HUES6 (cell line): ENCODE results near the gene LURAP1L.

Experiments used
- H3K27ac ChIP-seq: 2 replicates; pipeline ENCODE4 v1.7.0; 2013; ENCODE audit warnings: low read depth, mild to moderate bottlenecking, low read length, inconsistent platforms
- H3K27me3 ChIP-seq: 2 replicates; pipeline ENCODE4 v1.6.1; 2013; ENCODE audit warnings: low read length; ENCODE audit not compliant: control insufficient read depth, insufficient read depth
- H3K36me3 ChIP-seq: 2 replicates; pipeline ENCODE4 v1.6.1; 2013; ENCODE audit warnings: low read length; ENCODE audit not compliant: control insufficient read depth, insufficient read depth
- H3K4me1 ChIP-seq: 2 replicates; pipeline ENCODE4 v1.6.1; 2013; ENCODE audit warnings: low read length; ENCODE audit not compliant: control insufficient read depth, insufficient read depth
- H3K4me3 ChIP-seq: 2 replicates; pipeline ENCODE4 v1.5.1; 2013; ENCODE audit warnings: low read depth, low read length
- H3K9ac ChIP-seq: one replicate; pipeline ENCODE4 v1.6.1; 2013; ENCODE audit warnings: mild to moderate bottlenecking, low read length
- H3K9me3 ChIP-seq: 2 replicates; pipeline ENCODE4 v1.6.1; 2013; ENCODE audit warnings: low read depth, low read length; ENCODE audit not compliant: control insufficient read depth, insufficient read depth

The LURAP1L gene

GRCh38 chr9:12796601-12797000, 21.8 kb downstream of the LURAP1L start:
- Histone ChIP-seq H3K9me3 (no peaks in the 10 kb centered on the region), H3K27ac (no peak overlapping the region), H3K9ac (no peak overlapping the region), H3K36me3 (no peaks in the 10 kb centered on the region), H3K4me1 (no peaks in the 10 kb centered on the region), H3K4me3 (no peak overlapping the region), H3K27me3 (no peaks in the 10 kb centered on the region)

- Histone ChIP-seq H3K4me1 (no peaks in the 10 kb centered on the region), H3K27me3 (no peaks in the 10 kb centered on the region), H3K4me3 (no peak overlapping the region), H3K36me3 (no peaks in the 10 kb centered on the region), H3K9ac (no peak overlapping the region), H3K9me3 (no peaks in the 10 kb centered on the region), H3K27ac (no peak overlapping the region)
Observed at GRCh38 chr9:12797037-12797436, 22.2 kb downstream of the LURAP1L start.

DNA sequence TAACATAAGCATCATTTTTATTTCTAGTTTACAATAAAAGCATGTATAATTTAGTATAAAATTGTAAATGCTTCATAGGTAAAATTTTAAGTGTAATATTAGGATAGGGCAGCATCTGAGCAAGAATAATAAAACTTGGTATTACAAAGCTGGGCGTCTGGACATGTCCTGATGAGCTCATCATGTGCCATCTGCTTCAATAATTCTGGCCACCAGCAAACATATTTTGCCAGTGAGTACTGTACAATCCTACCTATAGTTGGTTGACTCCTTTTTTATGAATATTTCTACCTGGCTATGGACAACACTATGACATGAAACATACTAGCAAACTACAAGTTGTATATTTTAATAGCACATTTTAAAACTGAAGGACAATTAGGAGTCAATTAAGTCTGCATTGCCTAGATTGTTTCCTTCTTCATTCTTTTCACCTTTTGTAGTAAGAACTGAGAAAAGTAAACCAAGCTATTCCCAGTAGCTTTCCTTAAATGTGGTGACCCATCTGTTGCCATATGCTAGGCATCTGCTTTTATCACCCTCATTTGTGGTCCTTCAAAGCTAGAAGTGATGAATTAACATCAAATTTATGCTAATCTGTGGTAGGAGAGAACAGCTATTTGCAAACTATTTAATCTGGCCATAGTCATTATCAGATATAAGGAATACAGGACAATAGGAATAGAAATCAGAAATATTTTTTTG, 23.4 kb downstream of the LURAP1L start:
- Histone ChIP-seq H3K27ac (no peak overlapping the region), H3K9me3 (no peaks in the 10 kb centered on the region), H3K36me3 (no peaks in the 10 kb centered on the region), H3K9ac (no peak overlapping the region), H3K27me3 (no peaks in the 10 kb centered on the region), H3K4me1 (no peaks in the 10 kb centered on the region), H3K4me3 (no peak overlapping the region)

- H3K4me1 ChIP-seq, result no peaks in the 10 kb centered on the region
- no peak overlapping the region for H3K27ac ChIP-seq
- H3K36me3 ChIP-seq, result no peaks in the 10 kb centered on the region
- no peak overlapping the region for H3K4me3 ChIP-seq
- H3K9me3 ChIP-seq, result no peaks in the 10 kb centered on the region
- H3K27me3 ChIP-seq, result no peaks in the 10 kb centered on the region
- no peak overlapping the region for H3K9ac ChIP-seq
Observed at GRCh38 chr9:12801187-12801586, 26.4 kb downstream of the LURAP1L start.

- Histone ChIP-seq H3K9me3 (no peaks in the 10 kb centered on the region), H3K36me3 (no peaks in the 10 kb centered on the region), H3K4me1 (no peaks in the 10 kb centered on the region), H3K27me3 (no peaks in the 10 kb centered on the region), H3K9ac (no peak overlapping the region), H3K4me3 (no peak overlapping the region), H3K27ac (no peak overlapping the region)
Observed at GRCh38 chr9:12801663-12802062, 26.8 kb downstream of the LURAP1L start.

DNA sequence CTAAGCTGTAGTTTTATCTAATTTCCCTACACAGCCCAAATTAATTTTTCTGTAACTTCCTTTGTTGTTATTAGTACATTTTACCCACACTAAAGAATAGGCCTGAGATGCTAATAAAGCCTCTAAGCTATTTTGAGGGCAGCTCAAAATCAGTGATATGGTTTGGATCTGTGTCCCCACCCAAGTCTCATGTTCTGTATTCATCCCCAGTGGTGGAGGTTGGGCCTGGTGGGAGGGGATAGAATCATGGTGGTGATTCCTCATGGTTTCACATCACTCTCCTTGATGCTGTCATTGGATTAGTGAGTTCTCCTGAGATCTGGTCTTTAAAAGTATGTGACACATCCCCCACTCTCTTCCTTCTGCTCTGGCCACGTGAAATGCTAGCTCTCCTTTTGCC, 27.3 kb downstream of the LURAP1L start:
- no peaks in the 10 kb centered on the region for H3K4me1 ChIP-seq
- H3K9me3 ChIP-seq, result no peaks in the 10 kb centered on the region
- H3K27me3 ChIP-seq, result no peaks in the 10 kb centered on the region
- no peak overlapping the region for H3K9ac ChIP-seq
- no peak overlapping the region for H3K27ac ChIP-seq
- H3K36me3 ChIP-seq, result no peaks in the 10 kb centered on the region
- H3K4me3 ChIP-seq, result no peak overlapping the region

GRCh38 chr9:12808569-12808968, 33.7 kb downstream of the LURAP1L start:
- no peaks in the 10 kb centered on the region for H3K9me3 ChIP-seq
- no peaks in the 10 kb centered on the region for H3K27me3 ChIP-seq
- H3K4me3 ChIP-seq, result no peak overlapping the region
- no peak overlapping the region for H3K9ac ChIP-seq
- H3K4me1 ChIP-seq, result no peaks in the 10 kb centered on the region
- no peak overlapping the region for H3K27ac ChIP-seq
- no peaks in the 10 kb centered on the region for H3K36me3 ChIP-seq

DNA sequence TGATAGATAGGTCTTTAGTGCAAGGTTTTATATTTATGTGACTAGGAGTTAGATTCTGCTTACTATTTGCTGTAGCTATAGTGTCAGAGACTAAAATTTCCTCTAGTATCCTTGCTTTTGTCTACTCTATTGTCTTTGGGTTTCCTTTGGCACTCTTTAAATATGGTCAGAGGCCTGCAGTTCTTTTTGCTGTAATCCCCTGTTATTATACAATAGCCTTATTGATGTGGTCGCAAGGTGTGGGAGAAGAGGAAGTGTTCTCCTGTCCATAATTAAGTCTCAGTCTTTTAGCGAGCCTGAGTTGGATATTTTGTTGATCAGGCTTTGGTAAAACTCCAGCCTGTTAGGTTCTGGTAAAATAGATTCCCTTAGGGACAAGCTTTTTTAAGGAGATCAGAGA, 34.9 kb downstream of the LURAP1L start:
- no peak overlapping the region for H3K9ac ChIP-seq
- no peak overlapping the region for H3K27ac ChIP-seq
- H3K4me1 ChIP-seq, result no peaks in the 10 kb centered on the region
- H3K36me3 ChIP-seq, result no peaks in the 10 kb centered on the region
- no peaks in the 10 kb centered on the region for H3K9me3 ChIP-seq
- no peak overlapping the region for H3K4me3 ChIP-seq
- H3K27me3 ChIP-seq, result no peaks in the 10 kb centered on the region

DNA sequence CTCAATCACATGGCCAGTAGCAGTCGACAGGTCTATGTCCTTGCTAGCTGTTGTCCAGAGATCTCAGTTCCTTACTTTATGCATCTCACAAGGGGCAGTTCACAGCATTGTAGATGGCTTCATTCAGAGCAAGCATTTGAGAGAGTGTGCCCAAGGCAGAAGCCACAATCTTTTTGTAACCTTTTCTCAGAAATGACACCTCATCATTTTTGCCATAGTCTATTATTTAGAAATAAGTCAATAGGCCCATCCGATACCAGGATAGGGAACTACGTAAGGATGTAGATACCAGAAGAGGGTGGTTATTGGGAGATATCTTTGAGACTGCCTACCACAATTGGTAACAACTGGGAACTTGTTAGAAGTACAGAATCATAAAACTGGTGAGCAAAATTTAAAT, 37.1 kb downstream of the LURAP1L start:
- Histone ChIP-seq H3K27me3 (no peaks in the 10 kb centered on the region), H3K27ac (no peak overlapping the region), H3K4me3 (no peak overlapping the region), H3K36me3 (no peaks in the 10 kb centered on the region), H3K4me1 (no peaks in the 10 kb centered on the region; the same call in 1 of the 2 replicates), H3K9ac (no peak overlapping the region), H3K9me3 (no peaks in the 10 kb centered on the region)

GRCh38 chr9:12812710-12813109, 37.9 kb downstream of the LURAP1L start:
- Histone ChIP-seq H3K4me1 (no peaks in the 10 kb centered on the region; the same call in 1 of the 2 replicates), H3K27me3 (no peaks in the 10 kb centered on the region), H3K36me3 (no peaks in the 10 kb centered on the region), H3K27ac (no peak overlapping the region), H3K9me3 (no peaks in the 10 kb centered on the region), H3K4me3 (no peak overlapping the region), H3K9ac (no peak overlapping the region)

DNA sequence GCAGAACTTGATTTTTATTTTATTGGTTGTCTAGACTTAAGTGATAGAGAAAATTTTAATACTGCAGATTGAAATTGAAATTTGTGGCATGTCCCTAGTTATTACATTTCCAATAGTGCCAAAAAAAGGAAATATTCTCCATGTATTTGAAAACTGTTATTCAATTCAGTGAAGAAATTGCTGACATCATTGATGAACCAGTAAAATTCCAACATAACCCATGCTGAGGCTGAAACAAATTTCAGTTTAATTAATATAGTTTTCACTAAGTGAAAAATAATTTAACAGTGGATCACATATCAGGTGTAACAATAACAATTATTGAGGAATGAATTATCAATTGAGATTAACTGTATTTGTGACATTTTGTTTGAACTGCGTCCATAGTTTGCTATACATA, 38.7 kb downstream of the LURAP1L start:
- no peak overlapping the region for H3K4me3 ChIP-seq
- no peaks in the 10 kb centered on the region for H3K36me3 ChIP-seq
- no peak overlapping the region for H3K27ac ChIP-seq
- no peaks in the 10 kb centered on the region for H3K9me3 ChIP-seq
- H3K27me3 ChIP-seq, result no peaks in the 10 kb centered on the region
- H3K9ac ChIP-seq, result no peak overlapping the region
- H3K4me1 ChIP-seq, result no peaks in the 10 kb centered on the region; the same call in 1 of the 2 replicates
